GM23338 (cell line): ENCODE data around the gene ANKRD7. TPM values are rescaled to one million over a fixed set of nuclear protein-coding genes. Genes with fewer than 3 reads are reported as not detected.

Source experiments
- ATAC-seq: fragments of 200-7000 bp; cut with Tn5 transposase; 3 replicates; pipeline ENCODE4 v1.9.1; 2020
- DNase-seq: peaks from one replicate; pipeline ENCODE4 v3.0.0-alpha.2; 2015; ENCODE audit warnings: low spot score
- H2AFZ ChIP-seq: fragments of 200-600 bp; sonication (generic); 2 replicates; pipeline ENCODE4 v1.8.0; 2016; ENCODE audit warnings: antibody characterized with exemption, mild to moderate bottlenecking, moderate library complexity
- H3F3A ChIP-seq: fragments of 200-600 bp; sonication (generic); replicated peaks from 2 replicates; pipeline ENCODE4 v1.8.0; 2017; ENCODE audit warnings: antibody characterized with exemption, mixed run types, low read depth
- H3K27ac ChIP-seq: fragments of 200-600 bp; sonication (generic); 2 replicates; pipeline ENCODE4 v1.6.1; 2016; ENCODE audit warnings: low read depth
- H3K27me3 ChIP-seq: fragments of 200-600 bp; sonication (generic); 2 replicates; pipeline ENCODE4 v1.8.0; 2016; ENCODE audit warnings: mild to moderate bottlenecking, mixed run types, moderate library complexity; ENCODE audit not compliant: insufficient read depth
- H3K36me3 ChIP-seq: fragments of 200-600 bp; sonication (generic); 2 replicates; pipeline ENCODE4 v1.8.0; 2016; ENCODE audit warnings: mild to moderate bottlenecking; ENCODE audit not compliant: insufficient read depth
- H3K4me1 ChIP-seq: fragments of 200-600 bp; sonication (generic); 2 replicates; pipeline ENCODE4 v1.8.0; 2016; ENCODE audit warnings: mild to moderate bottlenecking, moderate library complexity; ENCODE audit not compliant: insufficient read depth
- H3K4me2 ChIP-seq: fragments of 200-600 bp; sonication (generic); 2 replicates; pipeline ENCODE4 v1.7.1; 2017; ENCODE audit warnings: mixed run types
- H3K4me3 ChIP-seq: fragments of 200-600 bp; sonication (generic); 2 replicates; pipeline ENCODE4 v1.6.1; 2016; ENCODE audit warnings: mixed run types
- H3K79me2 ChIP-seq: fragments of 200-600 bp; sonication (generic); replicated peaks from 2 replicates; pipeline ENCODE4 v1.8.0; 2017; ENCODE audit warnings: mild to moderate bottlenecking; ENCODE audit not compliant: insufficient read depth
- H3K9me2 ChIP-seq: fragments of 200-600 bp; sonication (generic); 2 replicates; pipeline ENCODE4 v1.8.0; 2017; ENCODE audit not compliant: insufficient read depth
- H4K20me1 ChIP-seq: fragments of 200-600 bp; sonication (generic); replicated peaks from 2 replicates; pipeline ENCODE4 v1.8.0; 2017; ENCODE audit warnings: mild to moderate bottlenecking; ENCODE audit not compliant: insufficient read depth
- H3K27ac Mint-ChIP-seq: 2 replicates; pipeline ENCODE4 v1.8.0; 2020; ENCODE audit warnings: inconsistent platforms, mild to moderate bottlenecking, moderate library complexity, mixed read lengths
- H3K27me3 Mint-ChIP-seq: 3 replicates; pipeline ENCODE4 v1.8.0; 2022; ENCODE audit warnings: low read depth, mild to moderate bottlenecking, moderate library complexity, mixed read lengths, inconsistent platforms; ENCODE audit not compliant: insufficient read depth, poor library complexity
- H3K36me3 Mint-ChIP-seq: 3 replicates; pipeline ENCODE4 v1.8.0; 2021; ENCODE audit warnings: low read depth, mild to moderate bottlenecking, inconsistent platforms, moderate library complexity, mixed read lengths
- H3K4me1 Mint-ChIP-seq: 3 replicates; pipeline ENCODE4 v1.8.0; 2020; ENCODE audit warnings: mild to moderate bottlenecking, inconsistent platforms, mixed read lengths
- H3K4me3 Mint-ChIP-seq: 3 replicates; pipeline ENCODE4 v1.8.0; 2021; ENCODE audit warnings: moderate library complexity, mild to moderate bottlenecking, inconsistent platforms, mixed read lengths
- H3K9me3 Mint-ChIP-seq: 3 replicates; pipeline ENCODE4 v1.8.0; 2020; ENCODE audit warnings: moderate library complexity, mild to moderate bottlenecking, inconsistent platforms, mixed read lengths
- EZH2 ChIP-seq: fragments of 200-600 bp; sonication (generic); IDR thresholded peaks from one replicate; pipeline ENCODE4 v1.8.0; 2017; ENCODE audit warnings: antibody characterized with exemption, mild to moderate bottlenecking, low read depth; ENCODE audit not compliant: unreplicated experiment
- EZH2phosphoT487 ChIP-seq: fragments of 200-600 bp; sonication (generic); IDR thresholded peaks from one replicate; pipeline ENCODE4 v1.8.1; 2018; ENCODE audit warnings: antibody characterized with exemption; ENCODE audit not compliant: unreplicated experiment
- JUNB ChIP-seq: IDR thresholded peaks from one replicate; pipeline ENCODE4 v1.6.1; 2016; ENCODE audit warnings: antibody characterized with exemption; ENCODE audit not compliant: unreplicated experiment
- ZNF114 ChIP-seq: fragments of 250-450 bp; sonication (Bioruptor Pico); IDR thresholded peaks from 2 replicates; pipeline ENCODE4 v1.5.0; 2020; ENCODE audit warnings: mild to moderate bottlenecking, moderate library complexity
- ZNF331 ChIP-seq: fragments of 250-450 bp; sonication (Bioruptor Pico); IDR thresholded peaks from 2 replicates; pipeline ENCODE4 v1.5.0; 2020; ENCODE audit warnings: low read depth, mild to moderate bottlenecking, moderate library complexity
- polyA plus RNA-seq: library from polyadenylated mRNA; unstranded; fragments of >200 nt; fragmentation: Nextera tagmentation; extraction: Ambion mirVana; gene quantifications from 2 replicates; pipeline ENCODE4 v1.2.1, GENCODE V29; 2016
- total RNA-seq: library from RNA; depleted of rRNA; stranded (reverse); fragments of >200 nt; shearing (Covaris generic); gene quantifications from 2 replicates; pipeline ENCODE4 v1.2.3, GENCODE V29; 2014
- TF ChIP-seq, protein P1 (sequence below): IDR thresholded peaks from one replicate; pipeline ENCODE4 v1.6.1; 2018; ENCODE audit warnings: antibody characterized with exemption; ENCODE audit not compliant: unreplicated experiment
- TF ChIP-seq, protein P2 (sequence below): fragments of 250-450 bp; sonication (Bioruptor Pico); IDR thresholded peaks from 2 replicates; pipeline ENCODE4 v1.5.0; 2020; ENCODE audit warnings: mild to moderate bottlenecking, moderate library complexity
- TF ChIP-seq, protein P3 (sequence below): IDR thresholded peaks from 2 replicates; pipeline ENCODE4 v1.6.1; 2016; ENCODE audit warnings: antibody characterized with exemption

ANKRD7 gene
- total and polyA plus RNA-seq, 2 experiments from 2014 or later = 1.6 to 2.1 TPM

DNA sequence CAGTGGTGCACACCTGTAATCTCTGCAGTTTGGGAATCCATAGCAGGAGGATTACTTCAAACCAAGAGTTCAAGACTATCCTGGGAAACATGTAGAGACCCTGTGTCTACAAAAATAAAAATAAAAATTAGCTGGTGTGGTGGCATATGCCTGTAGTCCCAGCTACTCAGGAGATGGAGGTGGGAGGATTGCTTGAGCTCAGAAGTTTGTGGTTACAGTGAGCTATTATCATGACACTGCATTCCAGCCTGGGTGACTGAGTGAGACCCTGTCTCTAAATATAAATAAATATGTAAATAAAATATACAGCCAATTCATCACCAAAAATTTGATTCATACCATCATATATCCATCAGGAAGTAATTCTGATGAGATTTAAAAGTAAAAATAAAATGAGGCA is 60.9 kb downstream of the ANKRD7 start:
- Histone ChIP-seq H3K27me3 (no peaks in the 10 kb centered on the region), H4K20me1 (no peaks in the 10 kb centered on the region), H3K4me2 (no peak overlapping the region), H3K4me1 (no peaks in the 10 kb centered on the region), H3K9me2 (0 out of 2 replicates have a peak, but pooled peaks cover 7% of the 10 kb centered on the region), H3K36me3 (no peaks in the 10 kb centered on the region), H3F3A (no peaks in the 10 kb centered on the region), H3K4me3 (no peak overlapping the region), H2AFZ (no peak overlapping the region), H3K27ac (no peak overlapping the region), H3K79me2 (no peaks in the 10 kb centered on the region)
- ATAC-seq = no peak
- Mint-ChIP-seq H3K27ac (no peak overlapping the region), H3K4me3 (no peak overlapping the region), H3K36me3 (peaks cover 7% of the 10 kb centered on the region), H3K4me1 (no peaks in the 10 kb centered on the region), H3K27me3 (peaks cover 6% of the 10 kb centered on the region), H3K9me3 (peaks cover 8% of the 10 kb centered on the region)
- TF ChIP-seq, protein P1, sequence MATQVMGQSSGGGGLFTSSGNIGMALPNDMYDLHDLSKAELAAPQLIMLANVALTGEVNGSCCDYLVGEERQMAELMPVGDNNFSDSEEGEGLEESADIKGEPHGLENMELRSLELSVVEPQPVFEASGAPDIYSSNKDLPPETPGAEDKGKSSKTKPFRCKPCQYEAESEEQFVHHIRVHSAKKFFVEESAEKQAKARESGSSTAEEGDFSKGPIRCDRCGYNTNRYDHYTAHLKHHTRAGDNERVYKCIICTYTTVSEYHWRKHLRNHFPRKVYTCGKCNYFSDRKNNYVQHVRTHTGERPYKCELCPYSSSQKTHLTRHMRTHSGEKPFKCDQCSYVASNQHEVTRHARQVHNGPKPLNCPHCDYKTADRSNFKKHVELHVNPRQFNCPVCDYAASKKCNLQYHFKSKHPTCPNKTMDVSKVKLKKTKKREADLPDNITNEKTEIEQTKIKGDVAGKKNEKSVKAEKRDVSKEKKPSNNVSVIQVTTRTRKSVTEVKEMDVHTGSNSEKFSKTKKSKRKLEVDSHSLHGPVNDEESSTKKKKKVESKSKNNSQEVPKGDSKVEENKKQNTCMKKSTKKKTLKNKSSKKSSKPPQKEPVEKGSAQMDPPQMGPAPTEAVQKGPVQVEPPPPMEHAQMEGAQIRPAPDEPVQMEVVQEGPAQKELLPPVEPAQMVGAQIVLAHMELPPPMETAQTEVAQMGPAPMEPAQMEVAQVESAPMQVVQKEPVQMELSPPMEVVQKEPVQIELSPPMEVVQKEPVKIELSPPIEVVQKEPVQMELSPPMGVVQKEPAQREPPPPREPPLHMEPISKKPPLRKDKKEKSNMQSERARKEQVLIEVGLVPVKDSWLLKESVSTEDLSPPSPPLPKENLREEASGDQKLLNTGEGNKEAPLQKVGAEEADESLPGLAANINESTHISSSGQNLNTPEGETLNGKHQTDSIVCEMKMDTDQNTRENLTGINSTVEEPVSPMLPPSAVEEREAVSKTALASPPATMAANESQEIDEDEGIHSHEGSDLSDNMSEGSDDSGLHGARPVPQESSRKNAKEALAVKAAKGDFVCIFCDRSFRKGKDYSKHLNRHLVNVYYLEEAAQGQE = no peak
- TF ChIP-seq, protein P2, sequence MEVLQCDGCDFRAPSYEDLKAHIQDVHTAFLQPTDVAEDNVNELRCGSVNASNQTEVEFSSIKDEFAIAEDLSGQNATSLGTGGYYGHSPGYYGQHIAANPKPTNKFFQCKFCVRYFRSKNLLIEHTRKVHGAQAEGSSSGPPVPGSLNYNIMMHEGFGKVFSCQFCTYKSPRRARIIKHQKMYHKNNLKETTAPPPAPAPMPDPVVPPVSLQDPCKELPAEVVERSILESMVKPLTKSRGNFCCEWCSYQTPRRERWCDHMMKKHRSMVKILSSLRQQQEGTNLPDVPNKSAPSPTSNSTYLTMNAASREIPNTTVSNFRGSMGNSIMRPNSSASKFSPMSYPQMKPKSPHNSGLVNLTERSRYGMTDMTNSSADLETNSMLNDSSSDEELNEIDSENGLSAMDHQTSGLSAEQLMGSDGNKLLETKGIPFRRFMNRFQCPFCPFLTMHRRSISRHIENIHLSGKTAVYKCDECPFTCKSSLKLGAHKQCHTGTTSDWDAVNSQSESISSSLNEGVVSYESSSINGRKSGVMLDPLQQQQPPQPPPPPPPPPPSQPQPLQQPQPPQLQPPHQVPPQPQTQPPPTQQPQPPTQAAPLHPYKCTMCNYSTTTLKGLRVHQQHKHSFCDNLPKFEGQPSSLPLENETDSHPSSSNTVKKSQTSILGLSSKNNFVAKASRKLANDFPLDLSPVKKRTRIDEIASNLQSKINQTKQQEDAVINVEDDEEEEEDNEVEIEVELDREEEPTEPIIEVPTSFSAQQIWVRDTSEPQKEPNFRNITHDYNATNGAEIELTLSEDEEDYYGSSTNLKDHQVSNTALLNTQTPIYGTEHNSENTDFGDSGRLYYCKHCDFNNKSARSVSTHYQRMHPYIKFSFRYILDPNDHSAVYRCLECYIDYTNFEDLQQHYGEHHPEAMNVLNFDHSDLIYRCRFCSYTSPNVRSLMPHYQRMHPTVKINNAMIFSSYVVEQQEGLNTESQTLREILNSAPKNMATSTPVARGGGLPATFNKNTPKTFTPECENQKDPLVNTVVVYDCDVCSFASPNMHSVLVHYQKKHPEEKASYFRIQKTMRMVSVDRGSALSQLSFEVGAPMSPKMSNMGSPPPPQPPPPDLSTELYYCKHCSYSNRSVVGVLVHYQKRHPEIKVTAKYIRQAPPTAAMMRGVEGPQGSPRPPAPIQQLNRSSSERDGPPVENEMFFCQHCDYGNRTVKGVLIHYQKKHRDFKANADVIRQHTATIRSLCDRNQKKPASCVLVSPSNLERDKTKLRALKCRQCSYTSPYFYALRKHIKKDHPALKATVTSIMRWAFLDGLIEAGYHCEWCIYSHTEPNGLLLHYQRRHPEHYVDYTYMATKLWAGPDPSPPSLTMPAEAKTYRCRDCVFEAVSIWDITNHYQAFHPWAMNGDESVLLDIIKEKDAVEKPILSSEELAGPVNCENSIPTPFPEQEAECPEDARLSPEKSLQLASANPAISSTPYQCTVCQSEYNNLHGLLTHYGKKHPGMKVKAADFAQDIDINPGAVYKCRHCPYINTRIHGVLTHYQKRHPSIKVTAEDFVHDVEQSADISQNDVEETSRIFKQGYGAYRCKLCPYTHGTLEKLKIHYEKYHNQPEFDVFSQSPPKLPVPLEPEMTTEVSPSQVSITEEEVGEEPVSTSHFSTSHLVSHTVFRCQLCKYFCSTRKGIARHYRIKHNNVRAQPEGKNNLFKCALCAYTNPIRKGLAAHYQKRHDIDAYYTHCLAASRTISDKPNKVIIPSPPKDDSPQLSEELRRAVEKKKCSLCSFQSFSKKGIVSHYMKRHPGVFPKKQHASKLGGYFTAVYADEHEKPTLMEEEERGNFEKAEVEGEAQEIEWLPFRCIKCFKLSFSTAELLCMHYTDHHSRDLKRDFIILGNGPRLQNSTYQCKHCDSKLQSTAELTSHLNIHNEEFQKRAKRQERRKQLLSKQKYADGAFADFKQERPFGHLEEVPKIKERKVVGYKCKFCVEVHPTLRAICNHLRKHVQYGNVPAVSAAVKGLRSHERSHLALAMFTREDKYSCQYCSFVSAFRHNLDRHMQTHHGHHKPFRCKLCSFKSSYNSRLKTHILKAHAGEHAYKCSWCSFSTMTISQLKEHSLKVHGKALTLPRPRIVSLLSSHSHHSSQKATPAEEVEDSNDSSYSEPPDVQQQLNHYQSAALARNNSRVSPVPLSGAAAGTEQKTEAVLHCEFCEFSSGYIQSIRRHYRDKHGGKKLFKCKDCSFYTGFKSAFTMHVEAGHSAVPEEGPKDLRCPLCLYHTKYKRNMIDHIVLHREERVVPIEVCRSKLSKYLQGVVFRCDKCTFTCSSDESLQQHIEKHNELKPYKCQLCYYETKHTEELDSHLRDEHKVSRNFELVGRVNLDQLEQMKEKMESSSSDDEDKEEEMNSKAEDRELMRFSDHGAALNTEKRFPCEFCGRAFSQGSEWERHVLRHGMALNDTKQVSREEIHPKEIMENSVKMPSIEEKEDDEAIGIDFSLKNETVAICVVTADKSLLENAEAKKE = no peak
- TF ChIP-seq EZH2 (no peak), EZH2phosphoT487 (no peak), ZNF331 (CRISPR knock-in tag) (no peak), JUNB (no peak), ZNF114 (no peak)
- TF ChIP-seq, protein P3, sequence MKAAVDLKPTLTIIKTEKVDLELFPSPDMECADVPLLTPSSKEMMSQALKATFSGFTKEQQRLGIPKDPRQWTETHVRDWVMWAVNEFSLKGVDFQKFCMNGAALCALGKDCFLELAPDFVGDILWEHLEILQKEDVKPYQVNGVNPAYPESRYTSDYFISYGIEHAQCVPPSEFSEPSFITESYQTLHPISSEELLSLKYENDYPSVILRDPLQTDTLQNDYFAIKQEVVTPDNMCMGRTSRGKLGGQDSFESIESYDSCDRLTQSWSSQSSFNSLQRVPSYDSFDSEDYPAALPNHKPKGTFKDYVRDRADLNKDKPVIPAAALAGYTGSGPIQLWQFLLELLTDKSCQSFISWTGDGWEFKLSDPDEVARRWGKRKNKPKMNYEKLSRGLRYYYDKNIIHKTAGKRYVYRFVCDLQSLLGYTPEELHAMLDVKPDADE = no peak
- no peak for DNase-seq
